ENCODE data around the gene CTAG1A.
"Not testable (repeated sequence)": the region's sequence is repeated elsewhere in the genome, so short reads cannot be mapped to it uniquely, and the experiment has no call there.

CTAG1A gene

GRCh38 chrX:154620767-154621414 is 36.0 kb downstream of the CTAG1A start:
- not testable (repeated sequence) for DNase-seq

DNA sequence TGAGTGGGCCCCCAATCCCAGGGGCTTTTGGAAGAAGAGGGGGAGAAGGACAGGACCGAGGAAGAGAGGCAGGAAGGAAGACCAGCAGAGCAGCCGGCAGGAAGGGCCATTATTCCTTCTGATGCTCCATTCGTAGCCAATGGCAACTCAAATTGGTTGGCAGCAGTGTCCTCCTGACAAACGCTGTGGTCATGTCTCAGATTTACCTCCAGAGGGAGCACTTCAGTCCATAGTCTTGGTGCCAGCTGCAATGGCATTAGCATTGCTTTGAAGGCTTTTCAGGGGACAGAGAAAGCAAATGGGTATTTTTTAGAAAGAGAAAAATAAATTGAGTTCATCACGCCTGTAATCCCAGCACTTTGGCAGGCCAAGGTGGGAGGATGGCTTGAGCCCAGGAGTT is 44.0 kb downstream of the CTAG1A start:
- DNase-seq: not testable (repeated sequence)

GRCh38 chrX:154630949-154631348 is 46.0 kb downstream of the CTAG1A start:
- not testable (repeated sequence) for DNase-seq

DNA sequence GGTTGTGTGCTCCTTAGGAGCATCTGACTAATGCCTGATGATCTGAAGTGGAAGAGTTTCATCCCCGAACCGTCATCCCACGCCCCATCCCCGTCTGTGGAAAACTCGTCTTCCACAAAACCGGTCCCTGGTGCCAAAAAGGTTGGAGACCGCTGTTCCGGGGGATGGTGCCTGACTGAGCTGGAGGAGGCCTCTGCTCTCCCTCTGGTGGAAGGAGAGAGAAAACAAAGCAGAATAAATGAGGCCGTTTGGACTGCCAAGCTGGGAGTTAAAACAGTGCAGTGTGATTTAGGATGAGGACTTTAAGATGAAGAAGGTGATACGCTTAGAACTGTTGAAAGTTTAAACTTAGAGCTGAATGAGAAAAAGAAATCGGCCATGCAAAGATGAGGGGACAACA is 48.7 kb downstream of the CTAG1A start:
- not testable (repeated sequence) for DNase-seq

Data from SHP77 treated with DMSO at 0.1 percent for 48 hours (cell line).